Erythroblast (primary cell): ENCODE data around the gene ZEB1.

Experiments
- DNase-seq, 2 experiments: peaks; one replicate each; lab custom pipeline; 2025; lab: John Stamatoyannopoulos, UW
- GATA1 ChIP-seq: IDR thresholded peaks from 2 replicates; pipeline ENCODE4 v1.6.1; 2011; ENCODE audit warnings: low read depth, mild to moderate bottlenecking, control low read depth, low read length, moderate library complexity
- POLR2A ChIP-seq: IDR thresholded peaks from 2 replicates; pipeline ENCODE4 v1.6.1; 2011; ENCODE audit warnings: mild to moderate bottlenecking, low read length

Gene ZEB1

GRCh38 chr10:31366703-31367102, 47.7 kb downstream of the ZEB1 start:
- no peak for DNase-seq
- TF ChIP-seq GATA1 (no peak), POLR2A (no peak)

- DNase-seq = no peak
- TF ChIP-seq POLR2A = no peak
- no peak for TF ChIP-seq GATA1
These were observed 49.7 kb downstream of the ZEB1 start for GRCh38 chr10:31368724-31369123.

GRCh38 chr10:31372439-31372838, 53.4 kb downstream of the ZEB1 start:
- TF ChIP-seq POLR2A (no peak), GATA1 (no peak)
- no peak for DNase-seq

GRCh38 chr10:31374146-31374696, 55.2 kb downstream of the ZEB1 start:
- no peak for TF ChIP-seq POLR2A
- TF ChIP-seq GATA1 = no peak
- no peak for DNase-seq

GRCh38 chr10:31381171-31381570, 62.2 kb downstream of the ZEB1 start:
- no peak for DNase-seq
- TF ChIP-seq GATA1 = no peak
- TF ChIP-seq POLR2A = no peak

GRCh38 chr10:31381766-31382316, 62.8 kb downstream of the ZEB1 start:
- TF ChIP-seq POLR2A = no peak
- TF ChIP-seq GATA1 = no peak
- no peak for DNase-seq

GRCh38 chr10:31383810-31384588, 65.0 kb downstream of the ZEB1 start:
- TF ChIP-seq GATA1 = no peak
- TF ChIP-seq POLR2A = no peak
- DNase-seq = no peak

- DNase-seq = no peak
- TF ChIP-seq POLR2A (no peak), GATA1 (no peak)
These were observed 65.6 kb downstream of the ZEB1 start for GRCh38 chr10:31384589-31384949.

GRCh38 chr10:31390804-31391203, 71.8 kb downstream of the ZEB1 start:
- TF ChIP-seq GATA1 = no peak
- TF ChIP-seq POLR2A = no peak
- no peak for DNase-seq

- TF ChIP-seq POLR2A (no peak), GATA1 (no peak)
- DNase-seq = no peak
These were observed 74.8 kb downstream of the ZEB1 start for GRCh38 chr10:31393844-31394243.

- TF ChIP-seq POLR2A (no peak), GATA1 (no peak)
- DNase-seq = no peak
These were observed 76.7 kb downstream of the ZEB1 start for GRCh38 chr10:31395695-31396094.

- TF ChIP-seq GATA1 = no peak
- TF ChIP-seq POLR2A = no peak
- DNase-seq = no peak
These were observed 77.4 kb downstream of the ZEB1 start for GRCh38 chr10:31396376-31396775.

GRCh38 chr10:31397852-31398251, 78.8 kb downstream of the ZEB1 start:
- TF ChIP-seq GATA1 (no peak), POLR2A (no peak)
- no peak for DNase-seq

- no peak for DNase-seq
- no peak for TF ChIP-seq GATA1
- no peak for TF ChIP-seq POLR2A
These were observed 80.2 kb downstream of the ZEB1 start for GRCh38 chr10:31399171-31399570.
